ENCODE data around the gene RNF180. TPM values are rescaled to one million over a fixed set of nuclear protein-coding genes. Genes with fewer than 3 reads are reported as not detected.

Gene RNF180
- total and polyA plus RNA-seq, 2 donors (not counting 1 experiment from before 2014, with no cell fraction given) = not detected

DNA sequence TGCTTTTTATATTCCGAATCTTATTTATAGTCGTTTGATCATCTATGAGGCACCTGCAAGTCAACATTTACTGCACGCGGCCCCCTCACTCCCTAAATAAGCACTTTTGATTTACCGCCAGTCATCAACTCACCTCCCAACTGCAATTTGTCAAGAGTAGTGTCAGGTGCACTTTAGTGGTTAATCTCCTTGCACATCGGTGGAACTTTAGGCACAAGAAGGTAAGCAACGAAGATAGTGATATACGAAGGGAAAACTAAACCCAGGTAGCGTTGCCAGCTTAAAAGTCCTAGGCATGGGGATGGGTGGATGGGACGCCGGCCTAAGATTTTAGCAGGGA is 513 bp upstream of the RNF180 start:
- no peak overlapping the region for H3K27ac Mint-ChIP-seq
- no peak overlapping the region for H3K9ac ChIP-seq (ENCODE audit: low read length)
- WGBS (ENCODE audit: insufficient coverage) = 52% methylated on average over 8 of the region's 11 CpGs

DNA sequence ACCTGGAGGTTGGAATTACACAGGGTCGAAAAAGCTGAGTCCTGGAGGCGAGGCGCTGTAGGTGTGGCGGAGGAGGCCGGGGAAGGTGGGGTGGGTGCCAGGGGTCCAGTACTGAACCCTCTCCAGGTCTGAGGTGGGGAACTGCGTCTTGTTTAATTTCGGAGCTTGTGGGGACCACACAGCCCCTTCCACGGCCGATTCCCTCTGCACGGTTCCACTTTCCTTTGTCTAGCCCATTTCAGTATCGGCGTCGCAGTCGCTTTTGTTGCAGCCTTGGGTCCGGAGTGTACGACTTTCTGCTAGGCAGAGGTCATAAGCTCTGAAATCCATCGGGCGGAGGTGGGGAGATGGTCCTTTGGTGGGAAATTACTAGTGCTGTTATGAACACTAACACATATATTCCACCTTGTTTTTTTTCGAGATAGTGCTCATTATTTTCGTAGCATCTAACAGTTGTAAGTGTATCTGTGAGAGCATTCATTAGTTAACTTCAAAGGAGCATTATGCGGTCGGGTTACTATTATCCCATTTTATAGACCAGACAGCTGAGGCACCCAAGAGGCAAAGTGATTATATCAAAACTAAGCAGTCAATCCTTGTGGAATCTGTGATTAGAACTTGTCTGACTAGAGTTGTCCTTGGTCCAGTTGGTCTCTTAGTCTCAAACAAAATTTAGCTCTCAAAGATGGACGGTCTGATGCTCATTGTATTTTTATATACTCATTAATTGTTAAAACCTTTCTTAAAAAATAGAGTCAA is 737 bp downstream of the RNF180 start:
- intact Hi-C loops (cut with micrococcal nuclease) = no loop called here
- TF ChIP-seq EZH2 (IDR thresholded peaks at IDR 0.05; ENCODE audit: borderline replicate concordance, insufficient read depth, low read depth, low read length, poor library complexity, severe bottlenecking) = no peak
- TF ChIP-seq, protein P1, sequence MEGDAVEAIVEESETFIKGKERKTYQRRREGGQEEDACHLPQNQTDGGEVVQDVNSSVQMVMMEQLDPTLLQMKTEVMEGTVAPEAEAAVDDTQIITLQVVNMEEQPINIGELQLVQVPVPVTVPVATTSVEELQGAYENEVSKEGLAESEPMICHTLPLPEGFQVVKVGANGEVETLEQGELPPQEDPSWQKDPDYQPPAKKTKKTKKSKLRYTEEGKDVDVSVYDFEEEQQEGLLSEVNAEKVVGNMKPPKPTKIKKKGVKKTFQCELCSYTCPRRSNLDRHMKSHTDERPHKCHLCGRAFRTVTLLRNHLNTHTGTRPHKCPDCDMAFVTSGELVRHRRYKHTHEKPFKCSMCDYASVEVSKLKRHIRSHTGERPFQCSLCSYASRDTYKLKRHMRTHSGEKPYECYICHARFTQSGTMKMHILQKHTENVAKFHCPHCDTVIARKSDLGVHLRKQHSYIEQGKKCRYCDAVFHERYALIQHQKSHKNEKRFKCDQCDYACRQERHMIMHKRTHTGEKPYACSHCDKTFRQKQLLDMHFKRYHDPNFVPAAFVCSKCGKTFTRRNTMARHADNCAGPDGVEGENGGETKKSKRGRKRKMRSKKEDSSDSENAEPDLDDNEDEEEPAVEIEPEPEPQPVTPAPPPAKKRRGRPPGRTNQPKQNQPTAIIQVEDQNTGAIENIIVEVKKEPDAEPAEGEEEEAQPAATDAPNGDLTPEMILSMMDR (IDR thresholded peaks at IDR 0.05) = no peak
- Histone ChIP-seq H4K20me1 (ENCODE audit: control insufficient read depth, insufficient read depth, low read length, poor library complexity, severe bottlenecking) (no peaks in the 10 kb centered on the region), H3K79me2 (ENCODE audit: control insufficient read depth, insufficient read depth, low read length) (no peaks in the 10 kb centered on the region), H3K9me3 (ENCODE audit: control extremely low read depth in 1 of 3, control insufficient read depth in 2 of 3, insufficient read depth in 1 of 3, low read length in 2 of 3) (peaks cover 0 to 4% (median 0%) of the 10 kb centered on the region in 3 donors), H3K27me3 (replicated peaks in 1 of 4; ENCODE audit: control extremely low read depth in 1 of 4, control insufficient read depth in 3 of 4, insufficient read depth in 4 of 4, low read length in 3 of 4) (peaks cover 0 to 22% (median 18%) of the 10 kb centered on the region in 4 experiments), H3K4me1 (ENCODE audit: control insufficient read depth in 2 of 2, insufficient read depth in 2 of 2, low read length in 2 of 2) (peaks cover 5 to 9% of the 10 kb centered on the region in 2 donors), H3K27ac (ENCODE audit: low read length in 2 of 2) (no peak overlapping the region), H3K36me3 (replicated peaks in 1 of 2; ENCODE audit: control extremely low read depth in 1 of 2, control insufficient read depth in 1 of 2, extremely low read depth in 1 of 2, insufficient read depth in 2 of 2, low read length in 1 of 2) (no peaks in the 10 kb centered on the region), H3K4me3 (ENCODE audit: control extremely low read depth in 1 of 5, extremely low read depth in 1 of 5, insufficient read depth in 1 of 5, low read depth in 2 of 5, low read length in 4 of 5) (peak overlapping the region in 2 of 5 experiments; percentile 16 to 19), H2AFZ (ENCODE audit: insufficient read depth, low read depth, low read length, poor library complexity, severe bottlenecking) (no peak overlapping the region), H3K9ac (ENCODE audit: low read length) (no peak overlapping the region), H3K4me2 (replicated peaks; ENCODE audit: low read depth, low read length, poor library complexity, severe bottlenecking) (peak overlapping the region; percentile 55)
- CTCF ChIA-PET = interaction anchor here (0.6 to 0.9 kb wide), 2 partner anchors 16 to 62 kb away, joined by 3 read pairs; no protein-coding TSS in a partner anchor
- ATAC-seq (ENCODE audit: low read depth) (no peak), DNase-seq (no peak)
- H3K4me1 Mint-ChIP-seq = peaks cover 11% of the 10 kb centered on the region
- POLR2A ChIA-PET = no interaction called here
- H3K4me3 Mint-ChIP-seq = peak overlapping the region; percentile 50
- H3K27me3 Mint-ChIP-seq = peaks cover 30% of the 10 kb centered on the region
- peaks cover 5% of the 10 kb centered on the region for H3K9me3 Mint-ChIP-seq (ENCODE audit: insufficient read depth)
- WGBS (ENCODE audit: insufficient coverage) = 7% methylated on average over 11 of the region's 23 CpGs
- no peak overlapping the region for H3K27ac Mint-ChIP-seq

More for the DNA sequence above, 513 bp upstream of the RNF180 start:
- peaks cover 0 to 4% (median 0%) of the 10 kb centered on the region in 3 donors for H3K9me3 ChIP-seq (ENCODE audit: control extremely low read depth in 1 of 3, control insufficient read depth in 2 of 3, insufficient read depth in 1 of 3, low read length in 2 of 3)
- peak overlapping the region; percentile 43 for H2AFZ ChIP-seq (ENCODE audit: insufficient read depth, low read depth, low read length, poor library complexity, severe bottlenecking)
- Mint-ChIP-seq H3K27me3 (peaks cover 30% of the 10 kb centered on the region), H3K9me3 (ENCODE audit: insufficient read depth) (peaks cover 5% of the 10 kb centered on the region), H3K4me3 (peak overlapping the region; percentile 68), H3K4me1 (peaks cover 13% of the 10 kb centered on the region)
- POLR2A ChIA-PET = no interaction called here
- ATAC-seq (ENCODE audit: low read depth) (no peak), DNase-seq (no peak)
- peaks cover 5 to 9% of the 10 kb centered on the region in 2 donors for H3K4me1 ChIP-seq (ENCODE audit: control insufficient read depth in 2 of 2, insufficient read depth in 2 of 2, low read length in 2 of 2)
- H3K36me3 ChIP-seq (replicated peaks in 1 of 2; ENCODE audit: control extremely low read depth in 1 of 2, control insufficient read depth in 1 of 2, extremely low read depth in 1 of 2, insufficient read depth in 2 of 2, low read length in 1 of 2) = no peaks in the 10 kb centered on the region
- H3K27ac ChIP-seq (ENCODE audit: low read length in 2 of 2) = no peak overlapping the region
- CTCF ChIA-PET = no interaction called here
- peaks cover 0 to 22% (median 18%) of the 10 kb centered on the region in 4 experiments for H3K27me3 ChIP-seq (replicated peaks in 1 of 4; ENCODE audit: control extremely low read depth in 1 of 4, control insufficient read depth in 3 of 4, insufficient read depth in 4 of 4, low read length in 3 of 4)
- no peaks in the 10 kb centered on the region for H4K20me1 ChIP-seq (ENCODE audit: control insufficient read depth, insufficient read depth, low read length, poor library complexity, severe bottlenecking)
- intact Hi-C loops (cut with micrococcal nuclease) = no loop called here
- TF ChIP-seq, protein P1 (IDR thresholded peaks at IDR 0.05) = no peak
- TF ChIP-seq EZH2 (IDR thresholded peaks at IDR 0.05; ENCODE audit: borderline replicate concordance, insufficient read depth, low read depth, low read length, poor library complexity, severe bottlenecking) = no peak
- H3K4me3 ChIP-seq (ENCODE audit: control extremely low read depth in 1 of 5, extremely low read depth in 1 of 5, insufficient read depth in 1 of 5, low read depth in 2 of 5, low read length in 4 of 5) = no peak overlapping the region
- peak overlapping the region; percentile 55 for H3K4me2 ChIP-seq (replicated peaks; ENCODE audit: low read depth, low read length, poor library complexity, severe bottlenecking)
- no peaks in the 10 kb centered on the region for H3K79me2 ChIP-seq (ENCODE audit: control insufficient read depth, insufficient read depth, low read length)
